IPS-18c (cell line): ENCODE measurements around the gene MEF2C.

Source experiments
- H3K4me3 ChIP-seq: 2 replicates; pipeline ENCODE4 v1.7.0; 2013; ENCODE audit warnings: low read depth, mild to moderate bottlenecking, low read length, moderate library complexity; ENCODE audit not compliant: insufficient read depth
- H3K9me3 ChIP-seq: one replicate; pipeline ENCODE4 v1.6.1; 2013; ENCODE audit warnings: mild to moderate bottlenecking, low read length, moderate library complexity; ENCODE audit not compliant: control insufficient read depth, insufficient read depth

Gene MEF2C

GRCh38 chr5:88673253-88674105 is 209.5 kb downstream of the MEF2C start:
- Histone ChIP-seq H3K4me3 (no peak overlapping the region; the same call in 1 of the 2 replicates), H3K9me3 (no peaks in the 10 kb centered on the region)

DNA sequence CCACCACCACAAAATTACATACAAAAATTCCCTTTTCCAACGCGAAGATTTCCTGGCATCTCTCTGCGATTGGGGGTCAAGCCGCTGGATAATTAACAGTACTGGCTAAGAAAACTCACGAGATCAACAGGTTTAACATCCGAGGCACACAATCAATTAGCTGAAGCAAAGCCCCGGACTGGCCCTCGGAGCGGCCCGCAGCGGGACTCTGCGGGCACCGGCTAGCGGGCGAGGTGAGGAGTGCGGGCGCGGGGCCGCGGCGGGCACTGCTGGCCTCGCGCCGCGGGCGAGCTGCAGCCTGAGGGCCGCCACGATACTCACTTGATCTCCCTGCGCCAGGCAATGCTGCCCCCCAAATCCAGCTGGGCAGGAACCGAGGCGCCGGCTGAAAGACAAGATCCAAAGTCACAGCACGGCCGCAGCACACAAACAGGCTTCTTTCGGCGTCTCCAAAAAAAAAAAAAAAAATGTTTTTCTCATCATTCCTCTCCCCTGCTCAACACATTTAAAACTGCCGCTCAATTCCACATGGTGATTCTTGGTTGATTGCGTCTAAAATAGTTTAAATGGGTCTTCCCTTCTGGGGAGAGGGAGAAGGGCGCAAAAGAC is 210.2 kb downstream of the MEF2C start:
- H3K4me3 ChIP-seq, result peak overlapping the region; percentile 43; the same call in 1 of the 2 replicates
- H3K9me3 ChIP-seq, result no peaks in the 10 kb centered on the region

GRCh38 chr5:88671505-88672499 is 211.2 kb downstream of the MEF2C start:
- H3K4me3 ChIP-seq, result peak overlapping the region; percentile 43

DNA sequence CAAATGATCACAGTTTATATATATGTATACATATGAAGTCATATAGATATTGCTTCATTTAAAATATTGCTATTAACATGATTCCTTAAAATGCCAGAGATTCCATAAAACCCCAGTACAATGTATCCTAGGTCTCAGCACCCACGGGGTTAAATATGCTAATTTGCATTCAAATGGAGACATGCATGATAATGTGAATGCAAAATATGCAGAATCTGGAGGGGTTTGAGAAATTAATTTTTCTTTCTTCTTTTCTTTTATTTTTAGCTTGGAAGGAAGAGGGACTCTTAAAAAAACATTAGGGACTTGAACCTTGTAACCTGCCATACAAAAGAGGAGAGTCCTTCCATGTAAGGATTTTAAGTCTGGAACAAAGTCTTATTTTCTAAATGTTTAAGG is 211.9 kb downstream of the MEF2C start:
- Histone ChIP-seq H3K9me3 (no peaks in the 10 kb centered on the region), H3K4me3 (no peak overlapping the region)

More at GRCh38 chr5:88671505-88672499, 211.2 kb downstream of the MEF2C start:
- no peaks in the 10 kb centered on the region for H3K9me3 ChIP-seq

DNA sequence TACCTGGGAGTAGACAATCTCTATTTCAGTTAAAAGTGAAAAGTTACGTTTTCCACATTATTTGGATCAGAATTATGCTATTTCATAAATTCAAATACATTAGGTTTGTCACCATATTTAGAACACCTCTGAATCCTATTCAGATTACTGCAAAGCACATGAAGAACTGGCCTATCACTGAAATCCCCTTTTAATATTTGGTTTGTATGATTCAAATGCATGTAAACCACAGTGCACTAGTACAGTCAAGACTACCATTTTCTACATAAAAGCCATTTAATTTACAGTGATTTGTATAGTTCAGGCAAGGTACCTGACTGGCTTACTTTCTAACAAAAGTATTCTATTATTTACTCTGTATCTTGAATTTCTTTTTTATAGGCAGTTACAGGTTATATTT is 212.5 kb downstream of the MEF2C start:
- Histone ChIP-seq H3K9me3 (no peaks in the 10 kb centered on the region), H3K4me3 (no peak overlapping the region)

DNA sequence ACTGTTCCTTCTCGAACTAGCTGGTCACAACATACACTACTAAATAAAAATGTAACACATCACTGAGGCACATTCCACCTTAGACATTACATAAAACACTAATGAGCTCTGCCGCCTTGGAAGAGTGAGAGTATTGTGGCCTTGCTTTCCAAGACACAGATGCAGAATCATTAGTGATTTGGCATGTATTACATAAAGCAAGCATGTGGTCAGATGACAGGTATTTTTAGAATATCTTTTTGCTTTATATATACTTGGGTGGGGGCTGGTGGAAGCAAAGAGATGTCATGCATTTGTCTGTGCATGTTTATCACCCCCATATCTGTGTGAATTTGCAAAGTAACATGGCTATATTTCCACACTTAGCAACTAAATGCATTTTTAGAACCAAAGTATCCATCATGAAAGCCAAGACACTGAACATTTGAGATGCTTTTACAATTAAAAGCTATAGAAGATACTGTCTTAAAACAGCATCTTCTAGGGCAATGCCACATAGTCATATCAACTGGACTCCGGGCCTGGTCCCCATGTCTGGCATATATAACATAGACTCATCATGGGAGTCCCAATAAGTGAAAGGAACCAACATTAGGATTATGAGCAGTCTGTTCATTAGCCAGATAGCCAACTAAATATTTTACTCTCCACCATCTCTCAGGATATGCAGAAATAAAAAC is 213.5 kb downstream of the MEF2C start:
- Histone ChIP-seq H3K9me3 (no peaks in the 10 kb centered on the region), H3K4me3 (no peak overlapping the region)

GRCh38 chr5:88667496-88668201 is 215.3 kb downstream of the MEF2C start:
- H3K9me3 ChIP-seq, result no peaks in the 10 kb centered on the region
- peak overlapping the region; percentile 30 for H3K4me3 ChIP-seq
